Breast epithelium (tissue), 3 donors: Measurements from ENCODE around the gene SPTBN1.

Source experiments
- CTCF ChIP-seq, 3 donors: fragments of 450-650 bp; IDR thresholded peaks; one replicate each; pipeline ENCODE4 v1.5.1; 2016 to 2017; ENCODE audit warnings: antibody characterized with exemption in 3 of 3, mild to moderate bottlenecking in 3 of 3, moderate library complexity in 3 of 3
- POLR2A ChIP-seq: fragments of 450-650 bp; IDR thresholded peaks from one replicate; pipeline ENCODE4 v1.6.1; 2016; ENCODE audit warnings: antibody characterized with exemption, mild to moderate bottlenecking, moderate library complexity
- POLR2AphosphoS5 ChIP-seq, 3 donors: sonication (generic); formaldehyde crosslinking; IDR thresholded peaks; one replicate each; pipeline ENCODE4 v1.6.1; 2017; ENCODE audit warnings: antibody characterized with exemption in 3 of 3

GRCh38 chr2:54503192-54503591, 47.1 kb downstream of the SPTBN1 start:
- TF ChIP-seq CTCF (IDR thresholded peaks at IDR 0.05) (no peak), POLR2AphosphoS5 (IDR thresholded peaks at IDR 0.05) (no peak), POLR2A (no peak)
